GM21737 (cell line): ENCODE results near the gene MOB3A.

ENCODE experiments used
- ATAC-seq: cut with Tn5 transposase; IDR thresholded peaks from one replicate; pipeline ENCODE4 v1.9.1; 2021; ENCODE audit warnings: mild to moderate bottlenecking, moderate library complexity; ENCODE audit not compliant: unreplicated experiment

MOB3A gene

DNA sequence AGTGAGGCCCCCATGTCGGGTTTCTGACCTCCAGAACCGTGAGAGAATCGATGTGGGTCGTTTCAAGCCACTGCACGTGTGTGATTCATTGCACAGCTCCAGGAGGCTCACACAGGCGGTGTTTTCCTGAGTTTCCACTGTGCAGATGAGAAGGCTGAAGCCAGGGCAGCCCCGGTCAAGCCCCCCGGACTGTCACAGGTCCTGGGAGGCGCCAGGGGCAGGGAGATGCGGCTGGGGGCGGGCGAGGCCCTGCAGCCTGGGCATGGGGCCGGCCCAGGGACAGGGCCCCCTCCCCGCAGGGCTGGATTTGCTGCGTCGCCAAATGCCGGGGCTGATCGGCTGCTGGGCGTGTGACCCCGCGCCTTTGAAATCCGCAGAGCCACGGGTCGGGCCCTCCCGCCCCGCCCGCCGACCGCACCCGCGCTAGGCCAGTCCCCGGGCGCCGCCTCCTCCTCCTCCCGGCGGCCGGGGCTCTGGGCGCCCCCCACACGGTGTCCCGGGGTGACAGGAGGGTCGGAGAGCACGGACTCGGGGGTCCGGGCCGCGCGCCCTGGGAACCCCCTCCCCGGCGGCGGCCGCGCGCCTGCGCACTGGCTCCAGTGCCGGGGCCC is 35.1 kb downstream of the MOB3A start:
- peak; percentile 16 for ATAC-seq

DNA sequence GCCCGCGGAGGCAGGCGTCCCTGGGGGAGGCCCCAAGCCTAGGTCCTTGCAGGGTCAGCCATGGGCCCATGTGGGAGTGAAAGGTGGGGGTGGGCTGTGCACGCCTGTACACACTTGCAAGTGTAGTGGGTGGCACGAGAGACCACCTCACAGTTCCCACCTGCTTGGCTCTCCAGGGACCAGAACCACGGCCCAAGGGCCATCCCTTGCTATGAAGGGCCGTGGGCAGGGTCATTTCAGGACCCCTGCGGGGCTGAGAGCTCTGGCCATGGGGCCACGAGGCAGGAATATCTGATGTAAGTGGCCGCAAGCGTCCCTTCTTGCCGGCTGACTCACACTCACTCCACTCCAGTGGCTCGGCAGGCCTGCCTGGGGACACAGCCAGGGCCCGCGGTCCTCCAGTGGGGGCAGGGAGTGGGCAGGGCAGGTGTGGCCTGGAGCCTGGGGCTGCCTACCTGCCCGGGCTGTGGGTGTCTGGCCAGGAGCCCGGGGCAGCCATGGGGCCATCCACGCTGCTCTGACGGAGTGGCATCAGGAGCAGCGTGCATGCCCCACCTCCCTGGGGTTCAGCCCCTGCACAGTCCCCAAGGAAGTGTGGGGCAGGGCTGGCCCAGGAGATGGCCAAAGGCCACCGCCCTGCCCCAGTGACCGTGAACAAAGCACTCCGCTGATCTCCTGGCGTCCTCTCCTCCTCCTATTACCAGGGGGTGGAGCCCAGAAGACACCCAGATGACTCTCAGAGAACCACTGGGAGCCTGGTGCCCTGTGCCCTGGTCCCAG is 36.5 kb downstream of the MOB3A start:
- no peak for ATAC-seq

DNA sequence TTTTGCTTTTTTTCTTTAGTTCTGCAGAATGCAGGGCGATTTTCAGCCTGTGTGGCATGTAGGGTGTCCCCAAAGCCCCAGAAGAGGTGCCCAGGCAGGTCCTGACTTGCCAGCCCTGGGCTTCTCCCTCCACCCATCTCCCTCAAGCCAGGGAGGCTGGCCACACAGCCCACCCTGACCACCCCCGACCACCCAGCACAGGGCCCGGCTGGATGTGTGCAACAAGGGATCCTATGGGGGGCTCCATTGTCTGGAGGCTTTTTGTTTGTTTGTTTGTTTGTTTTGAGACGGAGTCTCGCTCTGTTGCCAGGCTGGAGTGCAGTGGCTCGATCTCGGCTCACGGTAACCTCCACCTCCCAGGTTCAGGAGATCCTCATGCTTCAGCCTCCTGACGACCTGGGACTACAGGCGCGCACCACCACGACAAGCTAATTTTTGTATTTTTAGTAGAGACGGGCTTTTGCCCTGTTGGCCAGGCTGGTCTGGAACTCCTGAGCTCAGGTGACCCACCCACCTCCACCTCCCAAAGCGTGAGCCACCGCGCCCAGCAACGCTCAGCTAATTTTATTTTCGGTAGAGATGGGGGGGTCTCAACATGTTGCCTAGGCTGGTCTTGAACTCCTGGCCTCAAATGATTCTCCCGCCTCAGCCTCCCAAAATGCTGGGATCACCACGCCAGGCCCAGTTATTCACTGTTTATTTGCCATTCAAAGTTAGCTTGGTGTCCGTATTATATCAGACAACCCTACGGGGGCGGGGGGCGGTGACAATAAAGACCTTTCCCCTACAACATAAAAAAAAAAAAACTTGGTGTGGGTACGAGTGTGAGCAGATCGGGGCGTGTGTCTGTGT is 37.3 kb downstream of the MOB3A start:
- no peak for ATAC-seq

DNA sequence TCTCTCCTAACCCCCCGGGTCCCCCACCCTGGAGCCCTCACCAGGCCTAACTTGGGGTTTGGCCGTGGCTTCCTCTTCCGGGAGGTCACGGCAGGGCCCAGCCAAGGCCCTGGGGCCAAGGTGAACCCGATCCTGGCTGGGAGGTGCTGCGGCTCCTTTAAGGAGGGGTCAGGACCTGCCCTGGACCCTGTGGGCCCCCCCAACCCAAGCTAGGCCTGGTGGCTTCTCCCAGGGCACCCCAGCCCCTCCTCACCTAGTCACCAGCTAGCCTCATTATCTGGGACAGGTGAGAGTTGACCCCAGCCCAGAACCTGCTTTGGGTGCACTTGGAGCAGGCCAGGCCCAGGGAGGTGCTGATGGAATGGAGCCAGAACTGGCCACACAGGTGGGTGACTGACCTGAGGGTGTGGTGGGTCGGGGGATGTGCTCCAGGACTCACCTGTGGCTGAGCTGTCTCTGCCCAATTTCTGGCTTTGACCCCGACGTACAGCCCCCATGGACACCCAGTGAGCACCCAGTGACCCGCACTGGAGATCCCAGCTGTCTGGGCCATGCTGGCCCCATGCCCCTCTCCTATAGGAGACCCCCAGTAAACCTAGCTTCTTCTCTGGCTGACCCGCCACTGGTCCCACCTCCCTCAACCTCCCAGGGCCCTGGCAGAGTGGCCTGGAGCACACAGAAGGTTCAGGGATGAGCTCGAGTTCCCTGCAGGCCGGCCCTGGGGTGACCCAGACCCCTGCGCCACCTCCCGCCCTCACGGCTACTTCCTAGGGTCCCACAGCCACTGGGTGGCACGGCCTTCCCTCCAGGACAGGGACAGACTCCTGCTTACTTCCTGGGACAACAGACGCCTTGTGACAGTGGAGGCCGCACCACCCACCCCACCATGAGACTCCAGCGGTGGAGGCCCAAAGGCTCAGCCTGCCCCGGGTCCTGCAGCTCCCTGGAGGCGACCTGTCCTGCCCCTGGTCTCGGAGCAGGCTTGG is 38.3 kb downstream of the MOB3A start:
- ATAC-seq: no peak

DNA sequence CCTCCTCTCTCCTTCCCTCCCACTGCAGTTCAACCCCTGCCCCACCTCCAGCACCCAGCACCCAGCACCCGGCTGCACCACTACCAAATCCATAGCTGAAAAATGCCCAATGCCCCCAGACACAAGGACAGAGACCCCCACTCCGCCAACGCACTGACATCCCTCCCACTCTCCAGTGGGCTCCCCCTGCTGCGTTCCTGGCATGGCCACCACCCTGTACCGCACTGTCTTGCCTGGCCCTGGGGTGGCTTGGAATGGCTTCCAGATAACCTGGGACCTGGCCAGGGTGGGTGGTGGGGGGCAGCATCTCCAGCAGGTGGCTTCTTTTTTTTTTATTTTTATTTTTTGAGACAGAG is 39.3 kb downstream of the MOB3A start:
- no peak for ATAC-seq

DNA sequence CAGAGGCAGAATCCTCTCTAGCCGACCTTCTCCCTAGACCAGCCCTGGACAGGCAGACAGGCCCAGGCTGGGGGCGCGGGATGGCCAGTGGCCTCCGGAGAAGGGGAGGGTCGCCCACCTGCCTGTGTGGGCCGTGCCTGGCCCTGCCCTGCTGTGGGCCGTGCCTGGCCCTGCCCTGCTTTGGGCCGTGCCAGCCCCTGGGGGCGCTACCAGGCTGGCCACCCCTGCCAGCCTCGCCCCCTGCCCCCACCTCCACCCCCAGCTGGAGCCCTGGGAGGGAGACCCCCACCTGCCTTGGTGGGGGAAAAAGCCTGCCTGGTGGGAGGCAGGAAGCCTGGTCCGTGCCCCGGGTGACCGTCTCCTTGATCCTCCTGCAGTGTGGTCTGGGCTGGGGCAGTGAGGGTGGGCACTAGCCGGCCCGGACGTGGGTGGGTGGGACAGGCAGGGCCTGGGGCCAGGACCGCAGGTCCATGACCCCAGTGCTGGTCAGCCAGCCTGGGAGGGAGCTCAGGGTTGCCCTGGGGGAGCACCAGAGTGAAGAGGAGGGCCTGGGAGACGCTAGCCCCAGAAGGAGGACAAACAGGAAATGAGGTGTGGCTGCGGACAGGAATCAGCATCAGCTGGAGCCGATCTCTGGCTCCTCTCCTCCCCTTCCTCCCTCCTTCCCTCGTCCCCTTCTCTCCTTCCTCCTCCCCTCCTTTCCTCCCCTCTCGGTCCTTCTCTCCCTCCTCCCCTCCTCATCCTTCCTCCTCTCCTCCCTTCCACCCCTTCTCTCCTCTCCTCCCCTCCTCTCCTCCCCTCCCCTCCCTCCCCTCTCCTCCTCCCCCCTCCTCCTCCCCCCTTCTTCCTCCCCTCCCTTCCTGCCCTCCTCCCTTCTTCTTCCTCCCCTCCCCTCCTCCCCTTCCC is 39.9 kb downstream of the MOB3A start:
- no peak for ATAC-seq

DNA sequence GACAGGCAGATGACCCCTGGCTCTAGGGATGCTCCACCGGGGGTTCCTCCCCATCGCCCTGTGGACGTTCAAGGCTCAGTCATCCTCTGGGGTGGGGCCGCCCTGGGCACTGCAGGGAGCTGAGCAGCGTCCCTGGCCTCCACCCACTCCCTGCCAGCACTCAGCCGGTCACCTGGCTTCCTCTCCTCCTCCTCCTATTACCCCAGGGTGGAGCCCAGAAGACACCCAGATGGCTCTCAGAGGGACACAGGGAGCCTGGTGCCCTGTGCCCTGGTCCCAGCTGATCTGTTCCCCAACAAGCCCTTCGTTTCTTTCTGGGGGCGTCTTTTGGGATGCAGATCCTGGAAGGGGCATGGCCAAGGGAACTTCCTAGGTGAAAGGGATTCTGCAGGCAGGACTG is 41.4 kb downstream of the MOB3A start:
- ATAC-seq: no peak

DNA sequence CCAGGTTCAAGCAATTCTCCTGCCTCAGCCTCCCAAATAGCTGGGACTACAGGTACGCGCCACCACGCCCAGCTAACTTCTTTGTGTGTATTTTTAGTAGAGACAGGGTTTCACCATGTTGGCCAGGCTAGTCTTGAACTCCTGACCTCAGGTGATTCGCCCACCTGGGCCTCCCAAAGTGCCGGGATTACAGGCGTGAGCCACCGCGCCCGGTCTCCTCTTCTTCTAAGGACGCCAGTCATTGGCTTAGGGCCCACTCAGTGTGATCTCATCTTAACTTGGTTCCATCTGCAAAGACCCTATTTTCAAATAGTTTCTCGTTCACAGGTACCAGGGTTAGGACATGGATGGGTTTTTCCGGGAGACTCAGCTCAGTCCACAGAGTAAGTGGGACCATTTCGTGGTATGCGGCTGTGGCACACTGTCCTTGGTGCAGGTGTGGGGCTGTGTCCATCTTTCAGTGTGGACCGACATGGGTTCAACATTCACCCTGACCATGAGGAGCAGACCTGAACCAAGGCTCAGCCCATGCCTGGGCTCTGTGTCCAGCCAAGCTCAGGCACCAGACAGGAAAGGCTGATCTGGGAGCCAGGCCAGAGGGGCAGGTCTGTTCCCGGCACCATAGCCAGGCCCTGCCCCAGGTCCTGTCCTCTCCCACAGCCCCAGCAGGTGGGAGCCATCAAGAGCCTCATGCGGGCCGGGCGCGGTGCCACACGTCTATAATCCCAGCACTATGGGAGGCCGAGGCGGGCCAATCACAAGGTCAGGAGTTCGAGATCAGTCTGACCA is 42.3 kb downstream of the MOB3A start:
- ATAC-seq: no peak

DNA sequence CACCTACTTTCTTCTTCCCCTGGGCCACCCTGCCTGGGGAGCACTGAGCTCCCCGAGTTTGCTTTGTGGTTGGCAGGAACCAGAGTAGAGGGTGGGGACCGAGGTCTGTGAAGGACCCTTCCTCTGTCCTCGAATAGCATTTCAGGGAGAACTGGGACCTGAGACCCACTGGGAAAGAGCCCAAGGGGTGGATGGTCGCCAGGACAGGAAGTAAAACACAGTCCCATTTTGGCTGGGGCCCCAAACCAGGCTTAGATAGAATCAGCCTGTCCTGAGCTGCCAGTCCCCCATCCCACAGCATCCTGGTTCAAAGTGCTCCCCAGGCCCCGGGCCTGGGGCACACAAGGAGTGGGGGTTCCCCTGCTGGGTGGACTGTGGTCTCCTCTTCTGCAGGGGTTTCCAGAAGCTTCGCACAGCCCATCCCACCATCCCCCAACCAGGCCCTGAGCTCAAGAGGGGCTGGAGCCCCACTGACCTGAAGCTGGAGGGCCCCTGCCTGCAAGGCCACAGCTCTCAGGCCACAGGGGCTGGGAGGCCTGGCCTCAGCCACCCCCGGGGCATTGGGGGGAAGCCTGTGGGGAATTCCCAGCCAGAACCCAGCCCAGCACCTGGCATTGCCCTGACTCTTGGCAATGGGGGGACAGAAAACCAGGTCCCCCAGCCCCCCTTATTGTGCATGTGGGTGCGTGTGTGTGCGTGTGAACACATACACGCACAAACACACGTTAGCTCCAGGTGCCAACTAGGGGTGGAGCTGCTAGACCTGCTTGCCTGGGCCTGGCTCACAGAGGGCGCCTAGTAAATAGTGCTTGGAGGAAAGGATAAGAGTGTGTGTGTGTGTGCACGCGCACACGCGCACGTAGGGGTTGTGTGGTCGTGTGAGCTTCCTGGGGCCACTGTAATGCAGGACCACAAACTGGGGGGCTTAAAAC is 44.1 kb downstream of the MOB3A start:
- peak; percentile 0 for ATAC-seq

DNA sequence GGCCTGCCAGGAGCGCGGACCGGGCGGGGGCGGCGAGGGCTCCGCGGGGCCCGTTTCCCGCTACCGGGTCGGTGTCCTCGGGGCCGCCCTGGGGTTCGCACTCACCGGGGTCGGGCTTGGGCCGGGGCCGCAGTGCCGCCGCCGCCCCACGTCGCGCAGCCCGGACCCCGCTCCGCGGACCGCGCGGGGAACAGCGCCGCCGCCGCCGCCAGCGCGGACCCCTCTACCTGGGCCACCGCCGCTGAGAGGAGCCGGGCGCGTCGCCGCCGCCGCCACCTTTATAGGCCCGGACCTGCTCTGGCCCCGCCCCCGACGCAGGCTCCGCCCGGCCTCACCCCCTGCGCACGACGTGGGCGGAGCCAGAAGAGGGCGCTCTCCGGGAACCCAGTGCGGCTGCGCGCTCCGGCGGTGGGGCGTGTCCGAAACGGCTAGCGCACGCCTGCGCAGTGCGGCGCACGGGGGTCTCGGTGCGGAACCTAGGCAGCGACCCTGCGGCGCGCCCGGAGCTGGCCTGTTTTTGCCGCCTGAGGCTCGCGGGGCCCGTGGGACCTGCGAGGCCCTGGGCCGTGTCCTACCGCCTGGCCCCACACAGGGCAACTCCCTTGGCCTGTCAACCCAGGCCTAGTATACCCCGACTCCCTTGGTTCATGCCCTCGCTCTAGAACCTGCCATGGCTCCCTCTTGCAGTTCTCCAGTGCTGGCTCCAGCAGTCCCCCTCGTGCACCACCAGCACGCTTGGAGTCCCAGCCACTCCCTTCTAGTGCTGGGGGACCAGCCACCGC is 44.9 kb downstream of the MOB3A start, which contains the start of gene MKNK2:
Gene MKNK2 (minus strand): TSS at position 254 of the 782 bp plus-strand sequence. CDS start 393 bp downstream, outside the sequence.
- ATAC-seq: peak; percentile 46

DNA sequence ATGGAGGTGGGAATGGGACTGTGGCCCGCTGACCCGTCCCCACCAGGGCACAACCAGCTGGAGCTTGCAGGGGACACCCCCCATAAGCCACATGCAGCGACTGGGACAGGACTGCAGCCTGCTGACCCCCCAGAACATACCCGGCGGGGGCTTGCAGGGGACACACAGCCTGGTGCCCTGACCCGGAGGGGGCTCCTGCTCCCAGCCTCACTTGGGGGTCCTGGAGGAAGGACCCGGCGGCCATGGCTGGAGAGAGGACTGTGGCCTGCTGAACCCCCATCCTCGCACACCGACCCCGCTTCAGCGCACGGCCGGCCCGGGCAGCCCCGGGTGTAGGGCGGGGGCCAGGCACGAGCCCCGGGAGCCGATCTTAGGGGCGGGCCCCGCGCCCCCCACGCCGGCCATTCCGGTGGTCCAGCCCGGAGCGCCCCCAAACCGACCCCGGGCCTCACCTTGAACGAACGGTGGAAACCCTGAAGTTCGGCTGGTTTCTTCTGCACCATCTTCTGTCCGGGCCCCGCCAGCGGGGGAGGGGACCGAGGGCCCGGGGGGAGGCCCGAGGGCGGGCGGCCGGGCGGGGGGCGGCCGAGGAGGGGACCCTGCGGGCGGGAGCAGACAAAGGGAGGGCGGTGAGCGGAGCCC is 45.7 kb downstream of the MOB3A start:
- peak; percentile 1 for ATAC-seq

DNA sequence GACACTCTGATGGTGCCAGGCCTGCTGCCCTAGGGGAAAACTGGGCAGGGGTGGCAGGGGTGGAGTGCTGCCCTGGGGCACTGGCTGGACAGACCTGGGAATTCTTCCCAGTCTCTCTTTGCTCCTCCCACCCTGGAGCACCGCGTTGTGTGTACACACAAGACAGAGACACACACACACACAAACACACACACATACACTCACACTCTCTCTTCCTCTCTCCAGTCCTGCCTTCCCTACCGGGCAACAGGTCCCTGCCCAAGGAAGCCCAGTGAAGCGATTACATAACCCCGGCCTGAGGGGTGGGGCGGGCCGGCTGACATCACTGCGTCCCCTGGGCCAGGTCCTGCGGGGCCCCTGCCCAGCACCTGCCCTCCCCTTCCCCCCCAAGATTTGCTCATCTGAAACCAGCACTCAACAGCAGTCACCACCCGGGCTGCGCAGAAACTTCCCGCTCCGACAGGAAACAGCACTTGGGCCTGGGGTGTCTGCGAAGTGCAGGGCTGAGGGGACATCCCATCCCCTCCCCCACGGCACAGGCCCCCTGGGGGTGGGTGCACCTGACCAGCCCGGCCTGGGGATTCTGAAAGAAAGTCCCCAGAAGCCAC is 46.3 kb downstream of the MOB3A start:
- ATAC-seq: no peak

DNA sequence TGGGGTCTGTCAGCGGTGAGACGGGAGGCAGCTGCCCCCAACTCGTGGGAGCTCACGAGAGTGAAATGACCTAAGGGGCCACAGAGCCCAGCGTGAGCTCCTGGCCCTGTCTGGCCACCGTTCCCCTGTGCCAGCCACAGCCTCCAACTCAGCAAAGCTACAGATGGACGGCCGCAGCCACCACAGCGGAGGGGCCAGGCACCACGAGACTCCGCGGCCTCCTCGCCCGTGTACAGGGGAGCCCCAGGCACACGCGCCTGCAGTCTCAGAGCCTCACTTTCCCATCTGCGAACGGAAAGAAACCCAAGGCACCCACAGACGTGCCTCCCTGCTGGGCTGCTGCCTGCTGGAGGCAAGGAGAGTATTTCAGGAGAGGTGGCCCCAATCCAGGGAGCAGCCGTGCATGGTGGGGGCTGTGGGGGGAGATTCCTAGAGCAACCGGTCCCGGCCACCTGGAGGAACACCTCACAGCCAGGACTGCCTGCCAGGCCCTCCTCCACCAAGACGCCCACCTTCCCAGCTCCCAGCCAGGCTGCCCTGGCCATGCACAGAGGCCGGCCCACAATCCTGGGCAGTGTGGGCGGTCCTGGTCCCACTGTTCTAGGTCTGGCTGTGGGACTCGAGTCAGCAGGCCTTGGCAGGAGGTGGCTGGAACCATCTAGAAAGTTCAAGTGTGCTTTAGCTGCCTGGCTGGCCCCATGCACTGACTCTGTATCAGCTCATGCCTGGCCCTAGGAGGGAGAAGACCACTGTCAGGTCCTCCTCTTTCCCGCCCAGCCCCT is 47.0 kb downstream of the MOB3A start:
- ATAC-seq: no peak

DNA sequence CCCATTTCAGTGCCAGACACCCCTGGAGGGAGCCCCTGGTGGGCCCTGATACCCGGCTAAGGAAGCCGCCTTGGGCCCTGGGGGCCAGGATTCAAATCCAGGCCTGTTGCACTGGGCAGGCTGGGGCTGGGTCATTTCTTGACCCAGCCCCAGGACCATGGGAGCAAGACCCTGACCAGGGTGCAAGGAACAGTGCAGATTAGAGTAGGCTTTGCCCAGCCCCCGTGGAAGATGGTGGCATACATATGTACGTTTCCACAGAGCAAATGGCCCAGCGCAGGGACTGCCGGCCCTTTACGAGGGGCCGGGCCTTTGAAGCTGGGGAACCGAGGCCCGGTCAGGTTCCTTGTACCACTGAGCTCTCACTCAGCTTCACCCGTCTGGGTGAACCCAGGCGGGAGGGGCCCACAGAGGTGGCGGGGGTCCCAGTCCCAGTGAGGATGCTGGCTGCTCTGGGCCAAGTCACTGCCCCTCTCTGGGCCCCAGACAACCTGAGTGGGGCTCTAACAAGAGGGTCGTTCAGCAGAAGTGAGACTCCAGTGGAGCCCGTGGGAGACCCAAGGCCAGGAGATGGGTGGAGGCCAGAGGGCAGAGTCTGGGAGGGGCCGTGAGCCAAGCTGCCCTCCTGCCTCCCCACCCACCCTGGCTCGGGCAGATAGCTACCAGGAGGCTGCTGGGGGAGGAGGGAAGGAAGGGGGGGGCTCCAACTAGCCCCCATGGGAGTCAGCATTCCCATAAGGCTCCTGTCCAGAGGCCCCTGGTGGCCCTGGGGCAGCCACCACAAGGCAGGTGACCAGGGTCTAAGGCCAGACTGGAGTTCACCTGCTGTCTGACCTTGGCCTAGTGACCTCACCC is 47.8 kb downstream of the MOB3A start:
- ATAC-seq: no peak
